ENCODE measurements around the gene SPATS2.

Gene SPATS2

DNA sequence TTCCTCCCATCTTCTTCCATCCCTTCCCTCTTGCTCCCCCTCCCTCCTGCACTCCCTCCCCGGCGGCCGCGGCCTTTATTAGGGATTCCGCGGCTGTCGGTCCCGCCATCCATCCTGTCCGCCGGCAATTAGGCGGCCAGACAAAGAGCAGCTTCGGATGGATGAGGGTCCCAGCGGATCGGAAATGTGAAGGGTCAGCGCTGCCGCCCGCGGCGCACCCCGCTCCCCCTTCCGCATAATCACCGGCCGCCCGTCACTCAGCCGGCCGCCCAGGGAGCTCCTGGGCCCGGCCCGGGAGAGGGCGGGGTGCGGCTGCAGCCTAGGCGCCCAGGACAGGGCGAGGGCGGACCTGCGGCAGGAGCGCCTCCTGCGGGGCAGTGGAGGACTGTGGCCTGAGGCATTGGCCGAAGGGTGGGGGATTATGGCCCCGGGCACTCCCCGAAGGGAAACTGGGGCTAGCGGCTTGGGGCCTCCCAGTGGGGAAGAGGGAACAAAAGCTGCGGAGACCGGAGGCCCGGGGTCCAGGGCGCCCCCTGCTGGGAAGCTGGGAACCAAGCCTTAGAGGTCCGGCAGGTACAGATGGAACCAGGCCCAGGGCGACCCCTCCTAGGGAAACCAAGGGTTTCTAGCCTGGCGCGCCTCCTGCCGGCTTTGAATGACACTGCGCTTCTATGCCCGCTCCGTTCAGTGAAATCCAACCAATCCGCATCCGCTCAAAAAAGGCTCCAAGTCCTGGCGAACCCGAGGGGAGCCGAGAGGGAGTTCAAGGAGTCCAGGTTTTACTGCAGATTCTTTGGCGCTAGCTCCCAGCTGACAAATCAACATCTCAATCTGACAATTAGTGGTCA, 25.0 kb upstream of the SPATS2 start:
- TF ChIP-seq CTCF (IDR thresholded peaks at IDR 0.05; ENCODE audit: insufficient read depth, low read depth, low read length, missing control alignments): peak; percentile 72
- H3K4me3 ChIP-seq (ENCODE audit: low read length): no peak overlapping the region
- DNase-seq (ENCODE audit: low read depth): peak; percentile 68

DNA sequence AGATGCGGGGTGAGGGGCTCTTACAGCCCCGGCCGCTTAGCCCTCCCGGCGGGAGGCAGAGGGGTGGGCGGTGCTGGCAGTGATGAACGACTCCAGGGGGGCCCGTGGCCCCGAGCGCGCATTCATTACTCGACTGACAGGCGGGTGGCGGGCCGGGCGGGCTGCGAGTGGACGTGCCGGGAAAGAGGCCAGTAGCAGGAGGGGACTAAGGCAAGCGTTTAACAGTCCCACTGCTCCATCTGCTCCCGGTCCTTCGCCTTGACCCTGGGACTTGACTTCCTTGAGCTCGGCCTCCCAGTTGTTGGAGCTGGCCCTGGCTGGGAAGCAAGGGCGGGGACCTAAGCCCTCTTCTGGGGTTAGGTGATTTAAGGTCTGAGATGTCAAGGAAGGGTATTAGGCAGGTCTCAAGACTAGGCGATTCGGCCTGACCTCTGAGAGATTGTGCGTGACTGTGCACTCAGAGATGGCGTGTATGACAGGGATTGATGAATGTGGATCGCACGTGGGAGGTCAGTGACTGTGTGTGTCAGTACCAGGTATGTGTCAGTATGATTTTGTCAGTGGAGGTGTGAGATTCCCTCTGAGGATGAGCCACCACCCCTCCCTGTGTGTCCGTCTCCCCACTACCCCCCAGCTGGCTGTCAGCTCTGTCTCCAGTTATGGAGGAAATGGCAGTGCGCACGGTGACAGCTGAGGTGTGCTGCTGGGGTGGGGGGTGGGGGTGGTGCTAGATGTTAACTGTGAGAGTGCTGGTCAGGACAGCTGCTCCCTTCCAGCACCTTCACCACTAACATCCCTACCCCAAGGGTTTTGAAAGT, 24.1 kb upstream of the SPATS2 start:
- peak; percentile 52 for DNase-seq (ENCODE audit: low read depth)

GRCh38 chr12:49344486-49345050, 22.7 kb upstream of the SPATS2 start:
- TF ChIP-seq CTCF (IDR thresholded peaks at IDR 0.05; ENCODE audit: insufficient read depth, low read depth, low read length, missing control alignments): no peak
- H3K4me3 ChIP-seq (ENCODE audit: low read length): no peak overlapping the region
- no peak for DNase-seq (ENCODE audit: low read depth)

More for the DNA sequence above, 24.1 kb upstream of the SPATS2 start:
- no peak for TF ChIP-seq CTCF (IDR thresholded peaks at IDR 0.05; ENCODE audit: insufficient read depth, low read depth, low read length, missing control alignments)
- H3K4me3 ChIP-seq (ENCODE audit: low read length): no peak overlapping the region

GRCh38 chr12:49345051-49345824, 22.0 kb upstream of the SPATS2 start:
- no peak for DNase-seq (ENCODE audit: low read depth)
- peak overlapping the region; percentile 29 for H3K4me3 ChIP-seq (ENCODE audit: low read length)
- no peak for TF ChIP-seq CTCF (IDR thresholded peaks at IDR 0.05; ENCODE audit: insufficient read depth, low read depth, low read length, missing control alignments)

GRCh38 chr12:49345825-49346658, 21.2 kb upstream of the SPATS2 start:
- TF ChIP-seq CTCF (IDR thresholded peaks at IDR 0.05; ENCODE audit: insufficient read depth, low read depth, low read length, missing control alignments): no peak
- no peak for DNase-seq (ENCODE audit: low read depth)
- H3K4me3 ChIP-seq (ENCODE audit: low read length): peak overlapping the region; percentile 29
